ENCODE measurements around the gene LRTM2. TPM values are rescaled to one million over a fixed set of nuclear protein-coding genes. Genes with fewer than 3 reads are reported as not detected.

Gene LRTM2
- total and polyA plus RNA-seq, 2 of the 4 experiments (the other 2 are of a cell fraction) = not detected

DNA sequence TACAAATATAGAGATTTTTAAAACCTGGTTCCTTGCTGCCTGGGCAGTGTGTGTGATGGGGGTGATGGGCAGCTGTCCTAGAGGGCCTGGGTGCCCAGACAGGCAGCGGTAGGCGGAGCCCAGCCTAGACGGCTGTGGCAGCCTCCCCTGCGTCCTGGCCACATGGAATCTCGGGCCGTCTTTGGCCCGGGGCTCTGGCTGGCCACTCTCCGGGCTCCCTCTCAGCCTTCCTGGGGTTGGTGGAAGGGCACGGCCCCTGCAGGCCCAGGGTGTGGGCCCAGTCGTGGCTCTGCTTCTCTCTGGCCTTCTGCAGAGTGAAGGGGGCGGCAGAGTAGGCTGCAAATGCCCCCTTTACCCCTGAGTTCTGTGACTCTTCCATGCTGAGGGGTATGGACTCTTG lies 2.3 kb downstream of the LRTM2 start:
- Histone ChIP-seq H2BK20ac (ENCODE audit: low read depth, low read length) (no peak overlapping the region), H2BK5ac (ENCODE audit: low read depth, low read length, poor library complexity, severe bottlenecking) (no peak overlapping the region), H2AK5ac (ENCODE audit: low read depth, low read length) (no peak overlapping the region), H3K23ac (ENCODE audit: low read depth, low read length) (no peak overlapping the region), H3K9ac (ENCODE audit: low read depth, low read length) (no peak overlapping the region), H3K9me1 (ENCODE audit: insufficient read depth, low read length) (no peaks in the 10 kb centered on the region), H2AK9ac (replicated peaks; ENCODE audit: low read depth, low read length, poor library complexity) (no peak overlapping the region), H2BK15ac (ENCODE audit: low read depth, low read length) (no peak overlapping the region), H4K91ac (ENCODE audit: insufficient read depth, low read depth, low read length) (no peak overlapping the region), H3K4me1 (ENCODE audit: control insufficient read depth, insufficient read depth, low read length) (no peaks in the 10 kb centered on the region), H4K5ac (ENCODE audit: low read depth, low read length) (no peak overlapping the region), H3K4me2 (ENCODE audit: low read depth, low read length) (no peak overlapping the region), H3K36me3 (ENCODE audit: control insufficient read depth, insufficient read depth, low read length) (no peaks in the 10 kb centered on the region), H2AFZ (replicated peaks; ENCODE audit: low read length, poor library complexity) (no peak overlapping the region), H3K18ac (ENCODE audit: low read depth, low read length) (no peak overlapping the region), H4K20me1 (ENCODE audit: insufficient read depth, low read length) (no peaks in the 10 kb centered on the region), H3K79me1 (ENCODE audit: low read depth in 1 of 2, low read length in 2 of 2) (no peaks in the 10 kb centered on the region), H3K27ac (ENCODE audit: insufficient read depth, low read length) (no peak overlapping the region), H3K4me3 (ENCODE audit: insufficient read depth, low read depth, low read length) (no peak overlapping the region), H2BK120ac (ENCODE audit: low read depth, low read length) (no peak overlapping the region), H3K56ac (ENCODE audit: extremely low read depth, insufficient read depth, low read length) (no peak overlapping the region), H3K27me3 (ENCODE audit: control insufficient read depth, insufficient read depth, low read length) (peaks cover 76% of the 10 kb centered on the region), H4K8ac (ENCODE audit: low read depth in 2 of 2, low read length in 2 of 2) (no peak overlapping the region), H3K9me3 (ENCODE audit: control insufficient read depth, insufficient read depth, low read length) (no peaks in the 10 kb centered on the region), H3K14ac (replicated peaks; ENCODE audit: low read depth, low read length) (no peak overlapping the region), H3K4ac (ENCODE audit: low read depth, low read length) (no peak overlapping the region)
- TF ChIP-seq FOS (IDR thresholded peaks at IDR 0.05; ENCODE audit: low read depth, low read length) (no peak), CEBPB (IDR thresholded peaks at IDR 0.05; ENCODE audit: low read depth, low read length) (no peak), MAZ (IDR thresholded peaks at IDR 0.05; ENCODE audit: borderline replicate concordance, low read depth, low read length) (no peak), RCOR1 (IDR thresholded peaks at IDR 0.05; ENCODE audit: insufficient replicate concordance, low read length) (no peak), RFX5 (IDR thresholded peaks at IDR 0.05; ENCODE audit: low read depth, low read length) (no peak)
- TF ChIP-seq, protein P1, sequence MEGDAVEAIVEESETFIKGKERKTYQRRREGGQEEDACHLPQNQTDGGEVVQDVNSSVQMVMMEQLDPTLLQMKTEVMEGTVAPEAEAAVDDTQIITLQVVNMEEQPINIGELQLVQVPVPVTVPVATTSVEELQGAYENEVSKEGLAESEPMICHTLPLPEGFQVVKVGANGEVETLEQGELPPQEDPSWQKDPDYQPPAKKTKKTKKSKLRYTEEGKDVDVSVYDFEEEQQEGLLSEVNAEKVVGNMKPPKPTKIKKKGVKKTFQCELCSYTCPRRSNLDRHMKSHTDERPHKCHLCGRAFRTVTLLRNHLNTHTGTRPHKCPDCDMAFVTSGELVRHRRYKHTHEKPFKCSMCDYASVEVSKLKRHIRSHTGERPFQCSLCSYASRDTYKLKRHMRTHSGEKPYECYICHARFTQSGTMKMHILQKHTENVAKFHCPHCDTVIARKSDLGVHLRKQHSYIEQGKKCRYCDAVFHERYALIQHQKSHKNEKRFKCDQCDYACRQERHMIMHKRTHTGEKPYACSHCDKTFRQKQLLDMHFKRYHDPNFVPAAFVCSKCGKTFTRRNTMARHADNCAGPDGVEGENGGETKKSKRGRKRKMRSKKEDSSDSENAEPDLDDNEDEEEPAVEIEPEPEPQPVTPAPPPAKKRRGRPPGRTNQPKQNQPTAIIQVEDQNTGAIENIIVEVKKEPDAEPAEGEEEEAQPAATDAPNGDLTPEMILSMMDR (conservative IDR thresholded peaks at IDR 0.05; ENCODE audit: low read depth, low read length) = no peak
- intact Hi-C loops (cut with micrococcal nuclease) = no loop called here
- DNase-seq (no peak), ATAC-seq (ENCODE audit: low read depth) (no peak)
- in situ Hi-C loops (cut with MboI; ENCODE audit: low sequenced_read_pairs) = loop anchor here (25.0 kb wide), 1 partner anchor 465 kb away; no protein-coding TSS in a partner anchor
- BruUV-seq (replicated peaks) = no TSS peak
- dilution Hi-C loops (cut with HindIII; ENCODE audit: low sequenced_read_pairs, unreplicated experiment) = no loop called here
- ChIA-PET POLR2A (ENCODE audit: unreplicated experiment) (no interaction called here), CTCF (no interaction called here)
- WGBS, 2 experiments (ENCODE audit: extremely low coverage in 2 of 2, insufficient read length in 1 of 2) = 71% methylated on average over 6 of the region's 11 CpGs; no CpG with 5 or more reads in 1 of the 2 experiments

All from IMR-90 (cell line).